ENCODE measurements around the gene NR2C1. TPM values are rescaled to one million over a fixed set of nuclear protein-coding genes. Genes with fewer than 3 reads are reported as not detected.

NR2C1 gene
- total and polyA plus RNA-seq, 2 donors from 2014 or later = 26.6 to 31.1 TPM

GRCh38 chr12:95034750-95035149 is 38.7 kb downstream of the NR2C1 start:
- Histone ChIP-seq H3K9me3 (ENCODE audit: control insufficient read depth in 2 of 3, insufficient read depth in 1 of 3, low read length in 3 of 3) (no peaks in the 10 kb centered on the region), H3K27me3 (ENCODE audit: control insufficient read depth, insufficient read depth, low read length) (no peaks in the 10 kb centered on the region), H3K27ac (ENCODE audit: low read depth in 2 of 2, low read length in 2 of 2) (no peak overlapping the region), H3K36me3 (ENCODE audit: control insufficient read depth in 2 of 3, insufficient read depth in 3 of 3, low read length in 3 of 3) (peaks cover 2 to 29% (median 5%) of the 10 kb centered on the region in 3 donors), H3K4me1 (ENCODE audit: control insufficient read depth in 2 of 3, insufficient read depth in 2 of 3, low read depth in 1 of 3, low read length in 3 of 3) (no peaks in the 10 kb centered on the region), H3K9ac (ENCODE audit: low read length in 3 of 3) (no peak overlapping the region), H3K4me3 (ENCODE audit: low read length in 3 of 3) (no peak overlapping the region)
- no peak for TF ChIP-seq CTCF (IDR thresholded peaks at IDR 0.05; ENCODE audit: borderline replicate concordance, extremely low read depth, insufficient read depth)
- intact Hi-C loops (cut with DNase I) = no loop called here
- no peak for DNase-seq
- FAIRE-seq = no peak

- no peaks in the 10 kb centered on the region for H3K9me3 ChIP-seq (ENCODE audit: control insufficient read depth in 2 of 3, insufficient read depth in 1 of 3, low read length in 3 of 3)
- H3K27ac ChIP-seq (ENCODE audit: low read depth in 2 of 2, low read length in 2 of 2) = no peak overlapping the region
- no peaks in the 10 kb centered on the region for H3K4me1 ChIP-seq (ENCODE audit: control insufficient read depth in 2 of 3, insufficient read depth in 2 of 3, low read depth in 1 of 3, low read length in 3 of 3)
- no peak overlapping the region for H3K4me3 ChIP-seq (ENCODE audit: low read length in 3 of 3)
- no peak for TF ChIP-seq CTCF (IDR thresholded peaks at IDR 0.05; ENCODE audit: borderline replicate concordance, extremely low read depth, insufficient read depth)
- DNase-seq = peak in 1 of 5 donors; percentile 2
- intact Hi-C loops (cut with DNase I) = no loop called here
- H3K9ac ChIP-seq (ENCODE audit: low read length in 3 of 3) = no peak overlapping the region
- peaks cover 0 to 4% (median 0%) of the 10 kb centered on the region in 3 donors for H3K36me3 ChIP-seq (ENCODE audit: control insufficient read depth in 2 of 3, insufficient read depth in 3 of 3, low read length in 3 of 3)
- H3K27me3 ChIP-seq (ENCODE audit: control insufficient read depth, insufficient read depth, low read length) = no peaks in the 10 kb centered on the region
- FAIRE-seq = no peak
Observed at GRCh38 chr12:95022477-95022876, 50.9 kb downstream of the NR2C1 start.

DNA sequence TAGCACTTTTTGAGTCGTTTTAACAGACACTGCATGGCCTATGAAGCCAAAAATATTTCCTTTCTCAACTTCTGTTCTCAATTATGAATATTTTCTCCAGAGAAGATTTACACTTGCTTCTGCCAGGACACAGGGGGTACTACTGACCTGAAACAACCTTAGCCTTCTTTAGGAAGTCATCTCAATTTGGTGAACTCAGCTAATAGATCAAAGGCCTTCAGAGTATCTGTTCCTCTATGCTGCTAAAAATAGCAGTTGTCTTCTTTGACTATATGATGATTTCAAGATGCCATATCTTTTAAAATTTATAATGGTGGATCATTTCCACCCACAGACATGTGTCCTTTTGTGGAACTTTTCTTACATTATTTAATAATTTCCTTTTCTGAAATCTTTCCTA is 55.9 kb downstream of the NR2C1 start:
- Histone ChIP-seq H3K9me3 (ENCODE audit: control insufficient read depth in 2 of 3, insufficient read depth in 1 of 3, low read length in 3 of 3) (no peaks in the 10 kb centered on the region), H3K4me1 (ENCODE audit: control insufficient read depth in 2 of 3, insufficient read depth in 2 of 3, low read depth in 1 of 3, low read length in 3 of 3) (no peaks in the 10 kb centered on the region), H3K4me3 (ENCODE audit: low read length in 3 of 3) (no peak overlapping the region), H3K9ac (ENCODE audit: low read length in 3 of 3) (no peak overlapping the region), H3K36me3 (ENCODE audit: control insufficient read depth in 2 of 3, insufficient read depth in 3 of 3, low read length in 3 of 3) (no peaks in the 10 kb centered on the region), H3K27ac (ENCODE audit: low read depth in 2 of 2, low read length in 2 of 2) (no peak overlapping the region), H3K27me3 (ENCODE audit: control insufficient read depth, insufficient read depth, low read length) (no peaks in the 10 kb centered on the region)
- no peak for FAIRE-seq
- no peak for TF ChIP-seq CTCF (IDR thresholded peaks at IDR 0.05; ENCODE audit: borderline replicate concordance, extremely low read depth, insufficient read depth)
- no peak for DNase-seq
- intact Hi-C loops (cut with DNase I) = no loop called here

DNA sequence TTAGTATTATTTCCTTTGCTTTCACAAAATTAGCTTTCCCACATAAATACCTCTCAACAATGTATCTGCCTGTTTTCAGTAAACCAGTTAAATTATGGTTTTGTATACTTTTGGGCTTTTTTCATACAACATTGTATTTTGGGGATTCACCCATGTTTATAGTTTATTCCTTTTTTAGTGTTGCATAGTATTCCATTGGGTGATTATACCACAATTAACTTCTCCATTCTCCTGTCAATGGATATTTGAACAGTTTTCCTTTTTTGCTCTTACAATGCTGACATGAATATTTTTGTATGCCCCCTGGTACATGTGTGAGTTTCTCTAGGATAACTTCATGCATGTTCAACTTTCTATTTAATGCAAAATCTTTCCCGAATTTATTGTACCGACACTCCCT is 57.3 kb downstream of the NR2C1 start:
- TF ChIP-seq CTCF (IDR thresholded peaks at IDR 0.05; ENCODE audit: borderline replicate concordance, extremely low read depth, insufficient read depth) = no peak
- intact Hi-C loops (cut with DNase I) = no loop called here
- no peak overlapping the region for H3K4me3 ChIP-seq (ENCODE audit: low read length in 3 of 3)
- no peaks in the 10 kb centered on the region for H3K9me3 ChIP-seq (ENCODE audit: control insufficient read depth in 2 of 3, insufficient read depth in 1 of 3, low read length in 3 of 3)
- no peak overlapping the region for H3K9ac ChIP-seq (ENCODE audit: low read length in 3 of 3)
- H3K27me3 ChIP-seq (ENCODE audit: control insufficient read depth, insufficient read depth, low read length) = no peaks in the 10 kb centered on the region
- H3K27ac ChIP-seq (ENCODE audit: low read depth in 2 of 2, low read length in 2 of 2) = no peak overlapping the region
- H3K4me1 ChIP-seq (ENCODE audit: control insufficient read depth in 2 of 3, insufficient read depth in 2 of 3, low read depth in 1 of 3, low read length in 3 of 3) = no peaks in the 10 kb centered on the region
- FAIRE-seq (no peak), DNase-seq (no peak)
- no peaks in the 10 kb centered on the region for H3K36me3 ChIP-seq (ENCODE audit: control insufficient read depth in 2 of 3, insufficient read depth in 3 of 3, low read length in 3 of 3)

Data from kidney (tissue), 14 donors.